Testis (tissue), 2 donors: ENCODE results near the gene GUCA1A.

Experiments used
- CTCF ChIP-seq, 3 experiments: fragments of 450-650 bp in 2 of 3; fragments of 200-600 bp in 1 of 3; sonication (generic) in 1 of 3; IDR thresholded peaks; one replicate each; pipeline ENCODE4 v1.5.1; 2016 to 2019; ENCODE audit warnings: antibody characterized with exemption in 3 of 3, mild to moderate bottlenecking in 2 of 3, moderate library complexity in 1 of 3
- POLR2A ChIP-seq: fragments of 450-650 bp; IDR thresholded peaks from one replicate; pipeline ENCODE4 v1.6.1; 2017; ENCODE audit warnings: antibody characterized with exemption, mild to moderate bottlenecking, moderate library complexity

- TF ChIP-seq CTCF (IDR thresholded peaks at IDR 0.05): no peak
- TF ChIP-seq POLR2A: no peak
Measured at GRCh38 chr6:42156638-42157037, 16.5 kb upstream of the GUCA1A start.
